Type B pancreatic cell (in vitro differentiated cells): ENCODE data around the gene TIAM2. TPM values are rescaled to one million over a fixed set of nuclear protein-coding genes. Genes with fewer than 3 reads are reported as not detected.
A peak's percentile ranks its signal among the peaks of the same experiment; 100 is the strongest.

Experiments used
- DNase-seq: peaks from one replicate; pipeline ENCODE4 v3.0.0; 2021; ENCODE audit warnings: mixed read lengths; ENCODE audit not compliant: unreplicated experiment; ENCODE audit errors: extremely low spot score
- H3K27ac Mint-ChIP-seq: 2 replicates; pipeline ENCODE4 v1.8.0; 2021; ENCODE audit warnings: mild to moderate bottlenecking, mixed read lengths
- H3K27me3 Mint-ChIP-seq: 2 replicates; pipeline ENCODE4 v1.8.0; 2021; ENCODE audit warnings: mixed read lengths
- H3K36me3 Mint-ChIP-seq: 2 replicates; pipeline ENCODE4 v1.8.0; 2021; ENCODE audit warnings: mixed read lengths
- H3K4me1 Mint-ChIP-seq: one replicate; pipeline ENCODE4 v1.8.0; 2021; ENCODE audit warnings: mixed read lengths; ENCODE audit not compliant: unreplicated experiment
- H3K4me3 Mint-ChIP-seq: 2 replicates; pipeline ENCODE4 v1.8.0; 2021; ENCODE audit warnings: mild to moderate bottlenecking, mixed read lengths
- H3K9me3 Mint-ChIP-seq: 2 replicates; pipeline ENCODE4 v1.8.0; 2021; ENCODE audit warnings: mixed read lengths
- CTCF ChIP-seq: fragments of 200-600 bp; sonication (generic); conservative IDR thresholded peaks from 2 replicates; pipeline ENCODE4 v1.5.0; 2021; ENCODE audit warnings: antibody characterized with exemption, mild to moderate bottlenecking
- total RNA-seq: library from RNA; stranded (reverse); gene quantifications from 2 replicates; pipeline ENCODE4 v1.2.1, GENCODE V29; 2021; ENCODE audit warnings: low replicate concordance

TIAM2 gene
- total RNA-seq, 1 donor from 2014 or later, result 13.5 TPM

GRCh38 chr6:155253337-155253736 lies 258.2 kb downstream of the TIAM2 start:
- Mint-ChIP-seq H3K27ac (peak overlapping the region; percentile 72), H3K36me3 (peaks cover 25% of the 10 kb centered on the region)
- TF ChIP-seq CTCF, result no peak

GRCh38 chr6:155254139-155254538 lies 259.0 kb downstream of the TIAM2 start:
- H3K4me3 Mint-ChIP-seq, result no peak overlapping the region
- TF ChIP-seq CTCF, result no peak

More at GRCh38 chr6:155253337-155253736, 258.2 kb downstream of the TIAM2 start:
- DNase-seq, result no peak
- Mint-ChIP-seq H3K4me1 (peaks cover 8% of the 10 kb centered on the region), H3K4me3 (no peak overlapping the region), H3K9me3 (no peaks in the 10 kb centered on the region), H3K27me3 (no peaks in the 10 kb centered on the region)

GRCh38 chr6:155256122-155256795 lies 261.1 kb downstream of the TIAM2 start:
- no peak for TF ChIP-seq CTCF
- Mint-ChIP-seq H3K9me3 (no peaks in the 10 kb centered on the region), H3K4me1 (peaks cover 4% of the 10 kb centered on the region), H3K27ac (no peak overlapping the region), H3K36me3 (peaks cover 20% of the 10 kb centered on the region), H3K27me3 (no peaks in the 10 kb centered on the region), H3K4me3 (no peak overlapping the region)
- DNase-seq, result no peak

More at GRCh38 chr6:155254139-155254538, 259.0 kb downstream of the TIAM2 start:
- H3K27ac Mint-ChIP-seq, result no peak overlapping the region
- no peak for DNase-seq
- peaks cover 4% of the 10 kb centered on the region for H3K4me1 Mint-ChIP-seq
- no peaks in the 10 kb centered on the region for H3K9me3 Mint-ChIP-seq
- no peaks in the 10 kb centered on the region for H3K27me3 Mint-ChIP-seq
- H3K36me3 Mint-ChIP-seq, result peaks cover 21% of the 10 kb centered on the region

GRCh38 chr6:155257796-155258195 lies 262.7 kb downstream of the TIAM2 start:
- no peak for TF ChIP-seq CTCF
- DNase-seq, result no peak
- H3K27me3 Mint-ChIP-seq, result no peaks in the 10 kb centered on the region
- no peak overlapping the region for H3K4me3 Mint-ChIP-seq
- peaks cover 30% of the 10 kb centered on the region for H3K36me3 Mint-ChIP-seq
- H3K4me1 Mint-ChIP-seq, result peaks cover 11% of the 10 kb centered on the region
- H3K9me3 Mint-ChIP-seq, result no peaks in the 10 kb centered on the region
- H3K27ac Mint-ChIP-seq, result no peak overlapping the region

- DNase-seq, result no peak
- H3K9me3 Mint-ChIP-seq, result no peaks in the 10 kb centered on the region
- TF ChIP-seq CTCF, result no peak
- peaks cover 13% of the 10 kb centered on the region for H3K4me1 Mint-ChIP-seq
- no peaks in the 10 kb centered on the region for H3K27me3 Mint-ChIP-seq
- H3K27ac Mint-ChIP-seq, result no peak overlapping the region
- H3K36me3 Mint-ChIP-seq, result peaks cover 34% of the 10 kb centered on the region
- H3K4me3 Mint-ChIP-seq, result no peak overlapping the region
Observed at GRCh38 chr6:155259204-155259603, 264.1 kb downstream of the TIAM2 start.
